Duodenal mucosa (tissue), 2 donors: Measurements from ENCODE around the gene TRIOBP.
A peak's percentile ranks its signal among the peaks of the same experiment; 100 is the strongest.

Source experiments
- H3K27ac ChIP-seq: one replicate; pipeline ENCODE4 v1.7.0; 2013; ENCODE audit warnings: low read depth, low read length
- H3K27me3 ChIP-seq, 2 donors: one replicate each; pipeline ENCODE4 v1.7.0; 2013; ENCODE audit warnings: low read length in 2 of 2, control low read depth in 1 of 2; ENCODE audit not compliant: insufficient read depth in 2 of 2, control insufficient read depth in 1 of 2
- H3K36me3 ChIP-seq, 2 donors: one replicate each; pipeline ENCODE4 v1.7.0; 2013; ENCODE audit warnings: low read length in 2 of 2, control low read depth in 1 of 2; ENCODE audit not compliant: insufficient read depth in 2 of 2, control insufficient read depth in 1 of 2
- H3K4me1 ChIP-seq, 2 donors: one replicate each; pipeline ENCODE4 v1.7.0; 2013; ENCODE audit warnings: low read length in 2 of 2, control low read depth in 1 of 2; ENCODE audit not compliant: insufficient read depth in 2 of 2, control insufficient read depth in 1 of 2
- H3K4me3 ChIP-seq, 2 donors: one replicate each; pipeline ENCODE4 v1.7.0; 2013; ENCODE audit warnings: low read length in 2 of 2, low read depth in 1 of 2
- H3K9ac ChIP-seq, 2 donors: one replicate each; pipeline ENCODE4 v1.7.0; 2013; ENCODE audit warnings: low read length in 2 of 2, low read depth in 1 of 2
- H3K9me3 ChIP-seq, 2 donors: one replicate each; pipeline ENCODE4 v1.7.0; 2013; ENCODE audit warnings: low read length in 2 of 2, control low read depth in 1 of 2; ENCODE audit not compliant: control insufficient read depth in 1 of 2

The TRIOBP gene

GRCh38 chr22:37672206-37672919, 24.5 kb upstream of the TRIOBP start:
- Histone ChIP-seq H3K27me3 (no peaks in the 10 kb centered on the region), H3K4me1 (peaks cover 22 to 31% of the 10 kb centered on the region in 2 donors), H3K9me3 (no peaks in the 10 kb centered on the region), H3K4me3 (no peak overlapping the region), H3K36me3 (peaks cover 0 to 1% of the 10 kb centered on the region in 2 donors), H3K27ac (no peak overlapping the region), H3K9ac (no peak overlapping the region)

- Histone ChIP-seq H3K9me3 (no peaks in the 10 kb centered on the region), H3K4me1 (peaks cover 23 to 34% of the 10 kb centered on the region in 2 donors), H3K27ac (no peak overlapping the region), H3K36me3 (no peaks in the 10 kb centered on the region), H3K9ac (no peak overlapping the region), H3K4me3 (no peak overlapping the region), H3K27me3 (no peaks in the 10 kb centered on the region)
Observed at GRCh38 chr22:37672920-37673455, 23.9 kb upstream of the TRIOBP start.

- Histone ChIP-seq H3K36me3 (no peaks in the 10 kb centered on the region), H3K4me3 (no peak overlapping the region), H3K4me1 (peaks cover 27 to 38% of the 10 kb centered on the region in 2 donors), H3K9ac (no peak overlapping the region), H3K27ac (peak overlapping the region; percentile 32), H3K9me3 (no peaks in the 10 kb centered on the region), H3K27me3 (no peaks in the 10 kb centered on the region)
Observed at GRCh38 chr22:37674248-37674647, 22.6 kb upstream of the TRIOBP start.

- Histone ChIP-seq H3K27ac (peak within 1 kb of the TSS; percentile 89), H3K9me3 (no peaks in the 10 kb centered on the region), H3K9ac (peak within 1 kb of the TSS; percentile 72 to 74), H3K4me3 (peak within 1 kb of the TSS; percentile 73), H3K36me3 (no peaks in the 10 kb centered on the region), H3K4me1 (peaks cover 27 to 38% of the 10 kb centered on the region in 2 donors), H3K27me3 (no peaks in the 10 kb centered on the region)
Observed at GRCh38 chr22:37674951-37675929, 21.6 kb upstream of the TRIOBP start, which contains the start of gene LGALS1. LGALS1 (plus strand) TSS chr22:37675636; CDS start chr22:37675703, 67 bp downstream.

GRCh38 chr22:37675930-37676735, 20.7 kb upstream of the TRIOBP start:
- peak overlapping the region; percentile 73 for H3K4me3 ChIP-seq
- H3K36me3 ChIP-seq = no peaks in the 10 kb centered on the region
- no peaks in the 10 kb centered on the region for H3K27me3 ChIP-seq
- peak overlapping the region; percentile 89 for H3K27ac ChIP-seq
- peaks cover 31 to 46% of the 10 kb centered on the region in 2 donors for H3K4me1 ChIP-seq
- H3K9ac ChIP-seq = peak overlapping the region; percentile 72 to 73
- H3K9me3 ChIP-seq = no peaks in the 10 kb centered on the region

- H3K9me3 ChIP-seq = no peaks in the 10 kb centered on the region
- H3K4me3 ChIP-seq = peak overlapping the region; percentile 73
- peak overlapping the region; percentile 89 for H3K27ac ChIP-seq
- H3K9ac ChIP-seq = peak overlapping the region; percentile 72 to 73
- H3K27me3 ChIP-seq = no peaks in the 10 kb centered on the region
- no peaks in the 10 kb centered on the region for H3K36me3 ChIP-seq
- peaks cover 39 to 54% of the 10 kb centered on the region in 2 donors for H3K4me1 ChIP-seq
Observed at GRCh38 chr22:37676736-37677492, 19.9 kb upstream of the TRIOBP start.

- no peaks in the 10 kb centered on the region for H3K9me3 ChIP-seq
- peak overlapping the region; percentile 89 for H3K27ac ChIP-seq
- peaks cover 35 to 50% of the 10 kb centered on the region in 2 donors for H3K4me1 ChIP-seq
- H3K27me3 ChIP-seq = no peaks in the 10 kb centered on the region
- peak overlapping the region; percentile 73 for H3K4me3 ChIP-seq
- peak overlapping the region in 1 of 2 donors; percentile 72 for H3K9ac ChIP-seq
- H3K36me3 ChIP-seq = no peaks in the 10 kb centered on the region
Observed at GRCh38 chr22:37677493-37677974, 19.3 kb upstream of the TRIOBP start.

- Histone ChIP-seq H3K36me3 (no peaks in the 10 kb centered on the region), H3K27me3 (no peaks in the 10 kb centered on the region), H3K9me3 (no peaks in the 10 kb centered on the region), H3K9ac (no peak overlapping the region), H3K27ac (no peak overlapping the region), H3K4me3 (no peak overlapping the region), H3K4me1 (peaks cover 28 to 43% of the 10 kb centered on the region in 2 donors)
Observed at GRCh38 chr22:37678372-37678771, 18.5 kb upstream of the TRIOBP start.

- Histone ChIP-seq H3K9me3 (no peaks in the 10 kb centered on the region), H3K9ac (no peak overlapping the region), H3K4me3 (no peak overlapping the region), H3K27me3 (no peaks in the 10 kb centered on the region), H3K27ac (no peak overlapping the region), H3K36me3 (no peaks in the 10 kb centered on the region), H3K4me1 (peaks cover 28 to 36% of the 10 kb centered on the region in 2 donors)
Observed at GRCh38 chr22:37679670-37680069, 17.2 kb upstream of the TRIOBP start.
